ENCODE results near the gene PLCB3. TPM values are rescaled to one million over a fixed set of nuclear protein-coding genes. Genes with fewer than 3 reads are reported as not detected.
A peak's percentile ranks its signal among the peaks of the same experiment; 100 is the strongest.

Gene PLCB3
- total RNA-seq (2016; rRNA removed; fragmentation: Illumina TruSeq; extraction: Trizol) (11.0 and 13.8 TPM in 2 replicates), polyA plus RNA-seq (2011; rRNA removed) (7.5 and 9.0 TPM in 2 replicates), polyA minus RNA-seq (2011; rRNA and poly(A)+ RNA removed; ENCODE audit: low replicate concordance) (16.2 and 72.0 TPM in 2 replicates), Bru-seq, nascent RNA (percentile 39 among the genes with signal in this experiment), BruChase-seq, experiment 1, labeled RNA remaining after a 6-hour chase (percentile 52 among the genes with signal in this experiment), BruChase-seq, experiment 2, labeled RNA remaining after a 2-hour chase (percentile 50 among the genes with signal in this experiment)
- 1.0 and 1.3 TPM in 2 replicates for total RNA-seq (2016; cell fraction: cytosol; rRNA removed; fragmentation: Illumina TruSeq; extraction: Trizol; ENCODE audit: low read depth)
- total RNA-seq (2016; cell fraction: insoluble cytoplasmic fraction; rRNA removed; fragmentation: Illumina TruSeq; extraction: Trizol), result 8.3 and 13.7 TPM in 2 replicates
- total RNA-seq (2016; cell fraction: membrane; rRNA removed; fragmentation: Illumina TruSeq; extraction: Trizol), result 4.1 and 4.8 TPM in 2 replicates
- 10.2 and 12.9 TPM in 2 replicates for total RNA-seq (2016; cell fraction: nucleus; rRNA removed; fragmentation: Illumina TruSeq; extraction: Trizol)
- polyA plus RNA-seq (2011; cell fraction: cytosol; rRNA removed), result 4.0 and 5.1 TPM in 2 replicates
- 41.8 and 57.9 TPM in 2 replicates for polyA plus RNA-seq (2011; cell fraction: nucleus; rRNA removed)
- polyA plus RNA-seq (2012), result 4.3 TPM in 2 replicates
- polyA plus RNA-seq (2016; cell fraction: cytosol; fragmentation: Illumina TruSeq; extraction: Trizol; ENCODE audit: low read depth), result 0.59 and 0.66 TPM in 2 replicates
- polyA plus RNA-seq (2016; cell fraction: insoluble cytoplasmic fraction; fragmentation: Illumina TruSeq; extraction: Trizol; ENCODE audit: low read depth), result 7.0 and 8.7 TPM in 2 replicates
- 1.6 and 1.9 TPM in 2 replicates for polyA plus RNA-seq (2016; cell fraction: membrane; fragmentation: Illumina TruSeq; extraction: Trizol; ENCODE audit: low read depth)
- 30.9 and 31.3 TPM in 2 replicates for polyA plus RNA-seq (2016; cell fraction: nucleus; fragmentation: Illumina TruSeq; extraction: Trizol; ENCODE audit: insufficient read depth, low read depth)
- polyA minus RNA-seq (2011; cell fraction: cytosol; rRNA and poly(A)+ RNA removed), result 6.0 and 9.0 TPM in 2 replicates
- 7.6 and 9.8 TPM in 2 replicates for polyA minus RNA-seq (2011; cell fraction: nucleus; rRNA and poly(A)+ RNA removed)
- long read RNA-seq, experiment 1, partial matches to known transcripts, result 4 of 4 reads
- long read RNA-seq, experiment 1, other reads (novel, unspliced or antisense), result 0 of 4 reads
- long read RNA-seq, experiment 2, full-length matches to known transcripts, result 1 of 16 reads
- long read RNA-seq, experiment 2, partial matches to known transcripts, result 10 of 16 reads
- long read RNA-seq, experiment 2, other reads (novel, unspliced or antisense), result 5 of 16 reads

- in situ Hi-C loops (cut with HindIII; ENCODE audit: extremely low pct_ligation_motif_present, low pct_unique_long_range_greater_than_20kb) (no loop called here), intact Hi-C loops (cut with micrococcal nuclease; ENCODE audit: unreplicated experiment) (loop anchor here (2.0 kb wide), 2 partner anchors 18 to 60 kb away; no protein-coding TSS in a partner anchor)
- Histone ChIP-seq H3K4me1 (ENCODE audit: insufficient read depth, low read length) (peaks cover 51% of the 10 kb centered on the region), H3K9ac (ENCODE audit: insufficient read depth, low read depth, low read length) (peak within 1 kb of the TSS; percentile 70), H2AFZ (ENCODE audit: low read length) (no peak within 1 kb of the TSS), H3K27ac (ENCODE audit: extremely low read length, insufficient read depth, low read length) (no peak within 1 kb of the TSS), H3K36me3 (replicated peaks in 1 of 2; ENCODE audit: control insufficient read depth in 1 of 2, insufficient read depth in 2 of 2, low read length in 2 of 2) (0 out of 5 replicates have a peak, but pooled peaks cover 1 to 7% of the 10 kb centered on the region in 2 experiments), H3K9me3 (ENCODE audit: low read length) (no peaks in the 10 kb centered on the region), H3K4me3 (replicated peaks in 1 of 3; ENCODE audit: insufficient read depth in 1 of 3, low read depth in 2 of 3, low read length in 3 of 3) (peak within 1 kb of the TSS; percentile 68 to 88 (median 83)), H3K79me2 (ENCODE audit: insufficient read depth, low read length) (peaks cover 10% of the 10 kb centered on the region), H3K27me3 (ENCODE audit: control insufficient read depth in 1 of 2, insufficient read depth in 2 of 2, low read length in 2 of 2) (no peaks in the 10 kb centered on the region; a peak in 1 of 5 replicates), H4K20me1 (ENCODE audit: insufficient read depth, low read length) (no peaks in the 10 kb centered on the region), H3K4me2 (ENCODE audit: low read depth, low read length) (peak within 1 kb of the TSS; percentile 100)
- BruUV-seq (replicated peaks), result no TSS peak
- CTCF ChIA-PET (ENCODE audit: low intra/inter-chr PET ratio, low total read pairs), result no interaction called here
- WGBS (ENCODE audit: low lambda C conversion rate), result 0% methylated on average over 6 of the region's 75 CpGs
- no peak for DNase-seq (ENCODE audit: low spot score)
- POLR2A ChIA-PET, result interaction anchor here (0.9 to 2.1 kb wide), 9 partner anchors 10 to 70 kb away, joined by 3 to 14 read pairs (median 6); partner anchors contain the start of genes ESRRA, FKBP2 and PRDX5
- peak; percentile 39 for ATAC-seq
- FAIRE-seq, result no peak
- no peak for TF ChIP-seq ZNF780A (CRISPR knock-in tag; IDR thresholded peaks at IDR 0.05)
- TF ChIP-seq KLF6 (CRISPR knock-in tag; IDR thresholded peaks at IDR 0.05), result peak; percentile 25; the same call in 1 of the 2 replicates
- TF ChIP-seq DBP (CRISPR knock-in tag; IDR thresholded peaks at IDR 0.05; ENCODE audit: not compliant biosample characterization), result no peak
- no peak for TF ChIP-seq ZFP82 (CRISPR knock-in tag; IDR thresholded peaks at IDR 0.05; ENCODE audit: borderline replicate concordance)
- no peak for TF ChIP-seq NR1H2 (CRISPR knock-in tag; IDR thresholded peaks at IDR 0.05; ENCODE audit: borderline replicate concordance, low read depth)
- TF ChIP-seq, protein P1, sequence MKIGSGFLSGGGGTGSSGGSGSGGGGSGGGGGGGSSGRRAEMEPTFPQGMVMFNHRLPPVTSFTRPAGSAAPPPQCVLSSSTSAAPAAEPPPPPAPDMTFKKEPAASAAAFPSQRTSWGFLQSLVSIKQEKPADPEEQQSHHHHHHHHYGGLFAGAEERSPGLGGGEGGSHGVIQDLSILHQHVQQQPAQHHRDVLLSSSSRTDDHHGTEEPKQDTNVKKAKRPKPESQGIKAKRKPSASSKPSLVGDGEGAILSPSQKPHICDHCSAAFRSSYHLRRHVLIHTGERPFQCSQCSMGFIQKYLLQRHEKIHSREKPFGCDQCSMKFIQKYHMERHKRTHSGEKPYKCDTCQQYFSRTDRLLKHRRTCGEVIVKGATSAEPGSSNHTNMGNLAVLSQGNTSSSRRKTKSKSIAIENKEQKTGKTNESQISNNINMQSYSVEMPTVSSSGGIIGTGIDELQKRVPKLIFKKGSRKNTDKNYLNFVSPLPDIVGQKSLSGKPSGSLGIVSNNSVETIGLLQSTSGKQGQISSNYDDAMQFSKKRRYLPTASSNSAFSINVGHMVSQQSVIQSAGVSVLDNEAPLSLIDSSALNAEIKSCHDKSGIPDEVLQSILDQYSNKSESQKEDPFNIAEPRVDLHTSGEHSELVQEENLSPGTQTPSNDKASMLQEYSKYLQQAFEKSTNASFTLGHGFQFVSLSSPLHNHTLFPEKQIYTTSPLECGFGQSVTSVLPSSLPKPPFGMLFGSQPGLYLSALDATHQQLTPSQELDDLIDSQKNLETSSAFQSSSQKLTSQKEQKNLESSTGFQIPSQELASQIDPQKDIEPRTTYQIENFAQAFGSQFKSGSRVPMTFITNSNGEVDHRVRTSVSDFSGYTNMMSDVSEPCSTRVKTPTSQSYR (CRISPR knock-in tag; IDR thresholded peaks at IDR 0.05; ENCODE audit: borderline replicate concordance), result no peak
- no peak for TF ChIP-seq ZKSCAN5 (CRISPR knock-in tag; IDR thresholded peaks at IDR 0.05)
- TF ChIP-seq, protein P2, sequence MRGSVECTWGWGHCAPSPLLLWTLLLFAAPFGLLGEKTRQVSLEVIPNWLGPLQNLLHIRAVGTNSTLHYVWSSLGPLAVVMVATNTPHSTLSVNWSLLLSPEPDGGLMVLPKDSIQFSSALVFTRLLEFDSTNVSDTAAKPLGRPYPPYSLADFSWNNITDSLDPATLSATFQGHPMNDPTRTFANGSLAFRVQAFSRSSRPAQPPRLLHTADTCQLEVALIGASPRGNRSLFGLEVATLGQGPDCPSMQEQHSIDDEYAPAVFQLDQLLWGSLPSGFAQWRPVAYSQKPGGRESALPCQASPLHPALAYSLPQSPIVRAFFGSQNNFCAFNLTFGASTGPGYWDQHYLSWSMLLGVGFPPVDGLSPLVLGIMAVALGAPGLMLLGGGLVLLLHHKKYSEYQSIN (CRISPR knock-in tag; IDR thresholded peaks at IDR 0.05; ENCODE audit: borderline replicate concordance), result no peak
- TF ChIP-seq PBX3 (CRISPR knock-in tag; IDR thresholded peaks at IDR 0.05; ENCODE audit: borderline replicate concordance), result no peak
- peak; percentile 60 for TF ChIP-seq RBFOX2 (IDR thresholded peaks at IDR 0.05; ENCODE audit: low read depth, low read length)
- no peak for TF ChIP-seq ZNF766 (CRISPR knock-in tag; IDR thresholded peaks at IDR 0.05; ENCODE audit: borderline replicate concordance)
Observed at GRCh38 chr11:64251016-64251752, at the start of gene PLCB3. Gene PLCB3 (plus strand): TSS chr11:64251530. CDS start chr11:64251650, 120 bp downstream.
